ENCODE data around the gene TANK.

TANK gene

DNA sequence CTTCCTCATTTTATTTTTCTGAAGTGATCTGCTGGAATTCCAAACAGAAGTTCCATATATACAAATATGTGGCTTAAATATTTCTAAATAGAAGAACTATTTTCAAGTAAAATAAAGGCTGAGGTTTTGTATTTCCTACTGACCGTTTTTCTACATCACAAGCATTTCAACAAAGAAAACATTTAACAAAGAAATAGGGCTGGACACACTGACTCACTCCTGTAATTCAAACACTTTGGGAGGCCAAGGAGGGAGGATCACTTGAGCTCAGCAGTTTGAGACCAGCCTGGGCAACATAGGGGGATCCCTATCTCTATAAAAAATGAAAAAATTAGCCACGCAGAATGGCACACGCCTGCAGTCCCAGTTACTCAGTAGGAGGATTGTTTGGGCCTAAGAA, 44.6 kb downstream of the TANK start:
- H3K9me3 ChIP-seq: no peaks in the 10 kb centered on the region
- H3K27me3 ChIP-seq: no peaks in the 10 kb centered on the region
- H3K36me3 ChIP-seq: no peaks in the 10 kb centered on the region
- H3K4me3 ChIP-seq (ENCODE audit: low read depth, low read length): no peak overlapping the region
- DNase-seq: no peak
- no peaks in the 10 kb centered on the region for H3K4me1 ChIP-seq
- no peak for TF ChIP-seq CTCF (IDR thresholded peaks at IDR 0.05; ENCODE audit: low read depth, low read length)

DNA sequence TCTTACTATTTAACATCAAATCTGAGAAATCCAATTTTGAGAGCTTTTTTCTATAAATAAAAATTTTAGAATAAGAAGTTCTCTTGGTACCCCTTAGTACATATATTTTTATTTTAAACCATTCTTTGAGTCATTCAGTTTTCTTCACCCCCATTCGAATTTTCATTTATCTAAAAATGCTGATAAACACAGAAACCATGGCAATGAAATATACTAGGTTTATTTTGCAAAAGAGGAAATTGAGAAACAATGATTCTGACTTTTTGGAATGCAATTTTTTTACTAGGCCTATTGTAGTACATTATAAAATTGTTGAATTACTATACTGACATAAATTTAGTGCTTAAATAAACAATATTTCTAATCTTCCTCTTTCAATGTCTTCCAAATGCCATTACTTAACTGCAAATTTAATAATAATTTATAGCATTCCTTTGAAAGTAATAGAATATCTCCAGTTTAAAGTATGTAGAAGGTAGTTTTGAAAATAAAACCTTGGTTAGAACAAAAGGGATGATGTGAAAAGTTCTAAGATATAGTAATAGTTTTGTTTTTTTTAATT, 46.3 kb downstream of the TANK start:
- H3K27me3 ChIP-seq: no peaks in the 10 kb centered on the region
- no peak overlapping the region for H3K4me3 ChIP-seq (ENCODE audit: low read depth, low read length)
- no peaks in the 10 kb centered on the region for H3K4me1 ChIP-seq
- H3K9me3 ChIP-seq: no peaks in the 10 kb centered on the region
- H3K36me3 ChIP-seq: no peaks in the 10 kb centered on the region
- no peak for DNase-seq
- no peak for TF ChIP-seq CTCF (IDR thresholded peaks at IDR 0.05; ENCODE audit: low read depth, low read length)

- no peaks in the 10 kb centered on the region for H3K27me3 ChIP-seq
- no peak overlapping the region for H3K4me3 ChIP-seq (ENCODE audit: low read depth, low read length)
- no peak for TF ChIP-seq CTCF (IDR thresholded peaks at IDR 0.05; ENCODE audit: low read depth, low read length)
- H3K4me1 ChIP-seq: no peaks in the 10 kb centered on the region
- no peaks in the 10 kb centered on the region for H3K9me3 ChIP-seq
- no peak for DNase-seq
- H3K36me3 ChIP-seq: no peaks in the 10 kb centered on the region
Measured at GRCh38 chr2:161207941-161208340, 47.7 kb downstream of the TANK start.

GRCh38 chr2:161208527-161209139, 48.4 kb downstream of the TANK start:
- H3K9me3 ChIP-seq: no peaks in the 10 kb centered on the region
- DNase-seq: no peak
- no peak for TF ChIP-seq CTCF (IDR thresholded peaks at IDR 0.05; ENCODE audit: low read depth, low read length)
- H3K4me1 ChIP-seq: no peaks in the 10 kb centered on the region
- no peaks in the 10 kb centered on the region for H3K27me3 ChIP-seq
- H3K4me3 ChIP-seq (ENCODE audit: low read depth, low read length): no peak overlapping the region
- no peaks in the 10 kb centered on the region for H3K36me3 ChIP-seq

- no peaks in the 10 kb centered on the region for H3K9me3 ChIP-seq
Measured at GRCh38 chr2:161209902-161210301, 49.7 kb downstream of the TANK start.

More at GRCh38 chr2:161209902-161210301, 49.7 kb downstream of the TANK start:
- Histone ChIP-seq H3K4me3 (ENCODE audit: low read depth, low read length) (no peak overlapping the region), H3K4me1 (no peaks in the 10 kb centered on the region), H3K27me3 (no peaks in the 10 kb centered on the region), H3K36me3 (no peaks in the 10 kb centered on the region)
- DNase-seq: no peak
- TF ChIP-seq CTCF (IDR thresholded peaks at IDR 0.05; ENCODE audit: low read depth, low read length): no peak
